VCaP (cell line): ENCODE data around the gene PRDM16.

Source experiments
- H3K27ac ChIP-seq: fragments of 450-650 bp; 2 replicates; pipeline ENCODE4 v1.5.1; 2017
- CTCF ChIP-seq: fragments of 450-650 bp; conservative IDR thresholded peaks from 2 replicates; pipeline ENCODE4 v1.5.1; 2017; ENCODE audit warnings: mild to moderate bottlenecking, moderate library complexity

PRDM16 gene

GRCh38 chr1:3034162-3034561, 34.8 kb upstream of the PRDM16 start:
- no peak for TF ChIP-seq CTCF
- no peak overlapping the region for H3K27ac ChIP-seq

DNA sequence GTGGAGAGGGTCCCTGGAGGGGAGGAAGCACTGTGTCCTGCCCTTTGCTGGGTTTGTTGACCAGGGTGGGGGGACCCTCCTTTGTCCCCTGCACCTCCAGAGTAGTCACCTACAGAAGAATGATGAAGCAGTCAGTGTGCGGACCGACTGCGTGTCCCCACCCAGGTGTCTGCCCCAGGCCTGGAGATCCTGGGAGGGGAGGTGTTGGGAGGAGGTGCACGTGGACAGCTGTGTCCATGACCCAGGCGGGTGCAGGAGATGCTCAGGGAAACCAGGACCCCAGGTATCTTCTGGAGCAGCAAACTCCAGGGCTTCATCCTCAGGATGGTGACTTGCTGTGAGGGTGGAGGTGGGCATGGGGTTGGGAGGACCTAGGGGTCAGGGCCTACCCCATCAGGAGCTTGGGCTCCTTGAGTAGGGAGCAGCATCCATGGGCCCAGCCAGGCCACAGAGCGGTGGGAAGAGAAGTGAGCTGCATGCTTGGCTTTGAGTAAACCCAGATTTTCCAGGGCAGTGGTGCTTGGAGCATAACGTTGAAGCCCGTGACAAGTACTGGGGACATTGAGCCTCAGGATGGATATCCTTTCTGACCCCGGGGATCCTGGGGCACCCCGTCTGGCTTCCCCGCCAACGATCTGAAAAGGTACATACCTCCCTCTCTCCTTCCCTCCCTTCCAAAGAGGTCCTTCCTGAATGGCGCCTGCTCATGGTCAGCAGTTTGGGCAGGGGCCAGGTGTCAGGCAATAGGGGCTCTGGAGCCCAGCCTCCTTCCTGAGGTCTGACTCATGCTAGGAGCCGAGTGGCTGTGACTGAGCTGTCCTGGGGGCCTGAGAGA, 34.1 kb upstream of the PRDM16 start:
- TF ChIP-seq CTCF = no peak
- H3K27ac ChIP-seq = no peak overlapping the region

GRCh38 chr1:3035563-3036446, 33.2 kb upstream of the PRDM16 start:
- no peak for TF ChIP-seq CTCF

DNA sequence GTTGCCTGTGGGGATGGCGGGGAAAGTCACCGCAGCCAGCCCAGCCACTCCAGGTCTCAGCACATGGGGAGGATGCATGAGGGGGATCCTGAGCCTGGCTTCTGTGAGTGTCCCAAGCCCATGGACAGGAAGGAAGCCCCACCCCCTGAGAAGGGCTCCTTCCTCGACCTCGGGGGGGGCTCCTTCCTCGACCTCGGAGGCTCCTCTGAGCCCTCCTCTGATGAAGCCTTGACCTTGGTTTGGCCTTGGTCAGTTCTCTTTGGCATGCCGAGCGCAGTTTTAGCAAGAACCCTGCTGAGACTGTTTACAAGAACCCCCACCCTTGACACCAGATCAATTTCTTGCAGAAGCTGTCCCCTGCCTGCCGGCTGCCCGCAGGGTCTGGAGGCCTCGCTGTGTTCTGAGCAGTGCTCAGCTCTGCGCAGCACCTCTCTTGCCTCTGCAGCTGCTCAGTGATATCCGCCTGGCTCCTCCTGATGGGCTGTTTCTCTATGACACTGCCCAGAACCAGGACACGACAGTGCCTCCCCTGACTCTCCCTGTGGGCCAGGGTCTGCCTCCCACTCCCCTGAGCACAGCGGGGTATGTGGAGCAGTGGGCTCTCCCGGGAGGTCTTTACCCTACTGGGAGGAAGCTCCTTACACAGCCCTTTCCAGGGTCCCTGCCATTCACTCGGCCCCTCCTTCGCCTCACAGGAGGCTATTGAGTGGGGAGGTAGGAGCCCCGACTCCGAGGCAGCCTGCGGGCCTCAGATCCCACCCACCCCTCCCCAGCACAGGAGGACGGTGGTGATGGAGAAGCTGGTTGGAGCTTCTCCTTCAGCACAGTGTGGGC, 32.3 kb upstream of the PRDM16 start:
- H3K27ac ChIP-seq = no peak overlapping the region
- no peak for TF ChIP-seq CTCF

More at GRCh38 chr1:3035563-3036446, 33.2 kb upstream of the PRDM16 start:
- H3K27ac ChIP-seq = no peak overlapping the region

GRCh38 chr1:3037281-3038040, 31.5 kb upstream of the PRDM16 start:
- no peak for TF ChIP-seq CTCF
- no peak overlapping the region for H3K27ac ChIP-seq

DNA sequence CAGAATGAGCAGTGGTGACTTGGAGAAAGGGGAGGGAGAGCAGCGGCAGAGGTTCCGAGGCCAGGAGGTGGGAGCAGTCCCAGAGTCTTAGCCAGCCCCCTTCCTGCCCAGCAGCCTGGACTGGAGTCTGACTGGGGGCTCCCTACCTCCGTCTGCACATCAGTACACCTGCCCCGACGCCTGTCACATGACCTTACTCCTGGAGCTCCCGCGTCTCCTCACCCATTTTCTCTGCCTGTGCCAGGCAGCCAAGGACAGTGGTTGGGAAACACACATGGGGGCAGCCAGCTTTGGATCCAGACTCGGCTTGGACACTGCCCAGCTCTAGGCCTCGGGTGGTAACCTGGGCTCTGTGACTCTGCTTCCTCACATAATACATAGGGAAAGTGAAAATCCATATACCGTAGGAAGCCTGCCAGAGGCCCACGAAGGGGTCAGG, 30.9 kb upstream of the PRDM16 start:
- TF ChIP-seq CTCF = no peak
- no peak overlapping the region for H3K27ac ChIP-seq
